DND-41 (cell line): Measurements from ENCODE around the gene SORCS1.

Experiments
- ATAC-seq: fragments of 200-7000 bp; cut with Tn5 transposase; 3 replicates; pipeline ENCODE4 v1.9.1; 2021; ENCODE audit warnings: low read depth; ENCODE audit not compliant: insufficient read depth
- DNase-seq: peaks from one replicate; pipeline ENCODE4 v3.0.0-alpha.2; 2020
- H2AFZ ChIP-seq: 2 replicates; pipeline ENCODE4 v1.6.0; 2012; ENCODE audit warnings: low read depth, low read length
- H3K27ac ChIP-seq: 2 replicates; pipeline ENCODE4 v1.5.1; 2012; ENCODE audit warnings: low read length, inconsistent platforms
- H3K27me3 ChIP-seq: fragments of 200-600 bp; sonication (generic); 2 replicates; pipeline ENCODE4 v1.6.0; 2012; ENCODE audit warnings: low read length, mild to moderate bottlenecking, inconsistent platforms; ENCODE audit not compliant: insufficient read depth, poor library complexity
- H3K36me3 ChIP-seq: 2 replicates; pipeline ENCODE4 v1.5.1; 2012; ENCODE audit warnings: low read length, inconsistent platforms; ENCODE audit not compliant: insufficient read depth
- H3K4me1 ChIP-seq: 2 replicates; pipeline ENCODE4 v1.5.1; 2012; ENCODE audit warnings: mild to moderate bottlenecking, low read length; ENCODE audit not compliant: insufficient read depth
- H3K4me2 ChIP-seq: 2 replicates; pipeline ENCODE4 v1.6.0; 2012; ENCODE audit warnings: mild to moderate bottlenecking, moderate library complexity, low read length, inconsistent platforms; ENCODE audit not compliant: insufficient read depth
- H3K4me3 ChIP-seq, 2 experiments: fragments of 200-600 bp in 1 of 2; shearing (Covaris generic) in 1 of 2; 2 replicates each; pipeline ENCODE4 v1.5.1; 2012 to 2016; ENCODE audit warnings: inconsistent platforms in 2 of 2, low read length in 2 of 2, mild to moderate bottlenecking in 2 of 2, low read depth in 1 of 2, moderate library complexity in 1 of 2
- H3K79me2 ChIP-seq: 2 replicates; pipeline ENCODE4 v1.6.0; 2012; ENCODE audit warnings: low read length, inconsistent platforms; ENCODE audit not compliant: insufficient read depth
- H3K9ac ChIP-seq: 2 replicates; pipeline ENCODE4 v1.6.0; 2012; ENCODE audit warnings: low read depth, mild to moderate bottlenecking, inconsistent platforms, low read length, moderate library complexity
- H3K9me3 ChIP-seq: 2 replicates; pipeline ENCODE4 v1.5.1; 2012; ENCODE audit warnings: low read length, moderate library complexity, mild to moderate bottlenecking, inconsistent platforms; ENCODE audit not compliant: insufficient read depth, severe bottlenecking
- H4K20me1 ChIP-seq: 2 replicates; pipeline ENCODE4 v1.6.0; 2012; ENCODE audit warnings: low read length; ENCODE audit not compliant: insufficient read depth
- EZH2 ChIP-seq: IDR thresholded peaks from 3 replicates; pipeline ENCODE4 v1.6.1; 2012; ENCODE audit warnings: borderline replicate concordance, low read depth, mild to moderate bottlenecking, moderate library complexity, low read length, inconsistent platforms; ENCODE audit not compliant: severe bottlenecking
- TF ChIP-seq, protein P1 (sequence below): IDR thresholded peaks from 2 replicates; pipeline ENCODE4 v1.5.1; 2012; ENCODE audit warnings: borderline replicate concordance, low read length, moderate library complexity, mild to moderate bottlenecking; ENCODE audit not compliant: poor library complexity, severe bottlenecking; ENCODE audit errors: extremely low read depth

Gene SORCS1

DNA sequence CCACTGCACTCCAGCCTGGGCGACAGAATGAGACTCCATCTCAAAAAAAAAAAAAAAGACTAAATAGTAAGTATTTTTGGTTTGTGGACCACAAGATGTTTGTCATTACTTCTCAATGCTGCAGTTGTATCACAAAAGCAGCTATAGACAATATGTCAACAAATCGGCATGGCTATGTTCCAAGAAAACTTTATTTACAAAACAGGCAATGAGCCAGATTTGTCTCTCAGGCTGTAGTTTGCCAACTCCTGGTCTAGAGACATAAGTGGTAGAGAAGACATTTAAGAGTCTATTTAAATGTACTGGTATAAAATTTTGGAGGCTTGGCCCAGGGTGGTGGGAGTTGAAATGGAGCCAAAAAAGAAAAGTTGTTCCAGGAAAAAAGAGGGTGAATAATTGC is 185.8 kb downstream of the SORCS1 start:
- Histone ChIP-seq H3K4me2 (no peak overlapping the region), H4K20me1 (no peaks in the 10 kb centered on the region), H3K4me1 (no peaks in the 10 kb centered on the region), H3K36me3 (no peaks in the 10 kb centered on the region), H3K79me2 (no peaks in the 10 kb centered on the region), H3K27ac (no peak overlapping the region), H3K27me3 (no peaks in the 10 kb centered on the region), H3K9me3 (no peaks in the 10 kb centered on the region), H3K4me3 (no peak overlapping the region), H2AFZ (no peak overlapping the region), H3K9ac (no peak overlapping the region)
- DNase-seq (no peak), ATAC-seq (no peak)
- no peak for TF ChIP-seq EZH2
- TF ChIP-seq, protein P1, sequence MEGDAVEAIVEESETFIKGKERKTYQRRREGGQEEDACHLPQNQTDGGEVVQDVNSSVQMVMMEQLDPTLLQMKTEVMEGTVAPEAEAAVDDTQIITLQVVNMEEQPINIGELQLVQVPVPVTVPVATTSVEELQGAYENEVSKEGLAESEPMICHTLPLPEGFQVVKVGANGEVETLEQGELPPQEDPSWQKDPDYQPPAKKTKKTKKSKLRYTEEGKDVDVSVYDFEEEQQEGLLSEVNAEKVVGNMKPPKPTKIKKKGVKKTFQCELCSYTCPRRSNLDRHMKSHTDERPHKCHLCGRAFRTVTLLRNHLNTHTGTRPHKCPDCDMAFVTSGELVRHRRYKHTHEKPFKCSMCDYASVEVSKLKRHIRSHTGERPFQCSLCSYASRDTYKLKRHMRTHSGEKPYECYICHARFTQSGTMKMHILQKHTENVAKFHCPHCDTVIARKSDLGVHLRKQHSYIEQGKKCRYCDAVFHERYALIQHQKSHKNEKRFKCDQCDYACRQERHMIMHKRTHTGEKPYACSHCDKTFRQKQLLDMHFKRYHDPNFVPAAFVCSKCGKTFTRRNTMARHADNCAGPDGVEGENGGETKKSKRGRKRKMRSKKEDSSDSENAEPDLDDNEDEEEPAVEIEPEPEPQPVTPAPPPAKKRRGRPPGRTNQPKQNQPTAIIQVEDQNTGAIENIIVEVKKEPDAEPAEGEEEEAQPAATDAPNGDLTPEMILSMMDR = no peak

DNA sequence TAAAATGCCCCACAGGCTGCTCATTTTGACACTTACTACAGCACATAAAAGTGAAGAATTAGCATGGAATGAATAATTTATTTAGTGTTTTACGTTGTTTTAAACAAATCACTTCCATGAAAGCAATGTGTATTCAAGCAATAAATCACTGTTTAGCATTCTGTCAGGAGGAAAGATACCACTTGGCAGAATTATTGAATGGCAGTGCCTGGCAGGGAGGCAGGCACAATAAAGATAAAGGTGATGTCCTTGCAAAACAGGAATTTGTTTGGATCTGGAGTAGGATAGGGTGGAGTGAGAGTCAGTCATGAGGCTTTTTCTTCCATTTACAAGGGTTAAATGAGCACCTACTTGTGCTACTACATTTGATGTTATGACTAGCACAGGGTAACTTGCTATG is 190.8 kb downstream of the SORCS1 start:
- no peaks in the 10 kb centered on the region for H3K4me1 ChIP-seq
- no peaks in the 10 kb centered on the region for H3K27me3 ChIP-seq
- no peak for ATAC-seq

DNA sequence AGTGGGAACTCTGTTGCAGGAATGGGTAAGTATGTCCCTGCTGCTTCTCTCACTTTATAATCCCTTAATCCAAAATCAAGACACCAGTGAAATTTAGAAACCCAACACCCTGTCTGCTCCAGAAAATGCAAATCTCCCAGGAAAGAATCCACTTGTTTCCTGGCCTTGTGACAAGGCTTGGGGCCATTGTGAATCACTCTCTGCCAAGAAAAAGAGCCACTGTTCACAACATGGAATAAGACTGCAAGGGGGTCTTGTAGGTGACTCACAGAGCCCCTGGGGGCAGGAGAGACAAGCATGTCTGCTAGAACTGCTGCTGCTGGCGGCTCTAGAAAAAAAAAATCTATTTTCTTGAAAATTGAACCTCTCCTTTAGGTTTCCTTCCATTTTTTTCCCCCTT is 191.2 kb downstream of the SORCS1 start:
- DNase-seq (no peak), ATAC-seq (no peak)
- no peak for TF ChIP-seq EZH2
- TF ChIP-seq, protein P1 = no peak
- H3K9ac ChIP-seq = no peak overlapping the region
- no peak overlapping the region for H3K27ac ChIP-seq
- no peaks in the 10 kb centered on the region for H3K27me3 ChIP-seq
- H3K36me3 ChIP-seq = no peaks in the 10 kb centered on the region
- no peaks in the 10 kb centered on the region for H4K20me1 ChIP-seq
- no peaks in the 10 kb centered on the region for H3K79me2 ChIP-seq
- H3K9me3 ChIP-seq = no peaks in the 10 kb centered on the region
- H2AFZ ChIP-seq = no peak overlapping the region
- no peak overlapping the region for H3K4me2 ChIP-seq
- H3K4me3 ChIP-seq = no peak overlapping the region
- H3K4me1 ChIP-seq = no peaks in the 10 kb centered on the region

More for the DNA sequence above, 190.8 kb downstream of the SORCS1 start:
- Histone ChIP-seq H3K4me3 (no peak overlapping the region), H3K27ac (no peak overlapping the region), H3K36me3 (no peaks in the 10 kb centered on the region), H3K4me2 (no peak overlapping the region), H3K9ac (no peak overlapping the region), H3K79me2 (no peaks in the 10 kb centered on the region), H2AFZ (no peak overlapping the region), H3K9me3 (no peaks in the 10 kb centered on the region), H4K20me1 (no peaks in the 10 kb centered on the region)
- DNase-seq = no peak
- no peak for TF ChIP-seq EZH2
- TF ChIP-seq, protein P1 = no peak

DNA sequence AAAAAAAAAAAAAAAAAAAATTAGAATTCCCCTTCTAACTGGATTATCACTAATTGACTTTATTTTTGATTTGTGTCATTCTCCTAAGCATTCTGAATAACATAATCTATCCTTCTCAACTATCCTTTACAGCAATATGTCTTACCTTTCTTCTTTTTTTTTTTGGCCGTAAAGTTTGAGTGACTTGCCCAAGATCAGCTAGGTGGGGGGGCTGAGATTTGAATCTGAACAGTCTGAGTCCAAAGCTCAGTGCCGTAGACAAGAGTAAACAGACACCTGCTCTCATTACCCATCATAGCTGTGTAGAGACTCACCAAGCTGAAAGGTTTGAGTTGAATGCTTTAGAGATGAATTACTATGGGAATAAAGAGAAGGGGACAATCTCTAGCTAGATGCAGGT is 192.1 kb downstream of the SORCS1 start:
- H3K4me2 ChIP-seq = no peak overlapping the region
- H4K20me1 ChIP-seq = no peaks in the 10 kb centered on the region
- no peak for ATAC-seq
- no peaks in the 10 kb centered on the region for H3K79me2 ChIP-seq
- no peak overlapping the region for H3K9ac ChIP-seq
- DNase-seq = no peak
- no peaks in the 10 kb centered on the region for H3K4me1 ChIP-seq
- no peaks in the 10 kb centered on the region for H3K36me3 ChIP-seq
- H3K9me3 ChIP-seq = no peaks in the 10 kb centered on the region
- no peaks in the 10 kb centered on the region for H3K27me3 ChIP-seq
- H3K27ac ChIP-seq = no peak overlapping the region
- TF ChIP-seq, protein P1 = no peak
- no peak for TF ChIP-seq EZH2
- no peak overlapping the region for H2AFZ ChIP-seq
- no peak overlapping the region for H3K4me3 ChIP-seq
